Neuronal stem cell (in vitro differentiated cells): ENCODE measurements around the gene CCDC106.

Experiments
- DNase-seq: peaks from one replicate; pipeline ENCODE4 v3.0.0-alpha.2; 2013; ENCODE audit warnings: low spot score
- H2AFZ ChIP-seq: one replicate; pipeline ENCODE4 v1.6.1; 2013; ENCODE audit warnings: mild to moderate bottlenecking, low read length, inconsistent platforms
- H2AK5ac ChIP-seq: 2 replicates; pipeline ENCODE4 v1.6.1; 2013; ENCODE audit warnings: low read depth, mild to moderate bottlenecking, inconsistent platforms, low read length, moderate library complexity, mixed read lengths
- H2BK120ac ChIP-seq: 2 replicates; pipeline ENCODE4 v1.6.1; 2013; ENCODE audit warnings: low read depth, mild to moderate bottlenecking, inconsistent platforms, low read length, moderate library complexity, mixed read lengths
- H2BK12ac ChIP-seq: one replicate; pipeline ENCODE4 v1.6.1; 2013; ENCODE audit warnings: low read length, inconsistent platforms
- H2BK15ac ChIP-seq: 2 replicates; pipeline ENCODE4 v1.6.1; 2013; ENCODE audit warnings: mild to moderate bottlenecking, low read length, inconsistent platforms, mixed read lengths
- H2BK5ac ChIP-seq: one replicate; pipeline ENCODE4 v1.6.1; 2013; ENCODE audit warnings: inconsistent platforms, mild to moderate bottlenecking, low read length, moderate library complexity
- H3K14ac ChIP-seq: one replicate; pipeline ENCODE4 v1.6.1; 2013; ENCODE audit warnings: low read length, inconsistent platforms
- H3K18ac ChIP-seq: 2 replicates; pipeline ENCODE4 v1.6.1; 2013; ENCODE audit warnings: low read length, inconsistent platforms
- H3K23ac ChIP-seq: 2 replicates; pipeline ENCODE4 v1.6.1; 2013; ENCODE audit warnings: low read depth, mild to moderate bottlenecking, mixed read lengths, low read length, inconsistent platforms; ENCODE audit not compliant: poor library complexity
- H3K27ac ChIP-seq: replicated peaks from 3 replicates; pipeline ENCODE4 v1.5.1; 2013; ENCODE audit warnings: low read length, inconsistent platforms
- H3K27me3 ChIP-seq, 3 experiments: 2 replicates each; pipeline ENCODE4 v1.6.1; 2013; ENCODE audit warnings: low read length in 3 of 3, mild to moderate bottlenecking in 2 of 3, inconsistent platforms in 1 of 3, low read depth in 1 of 3, mixed read lengths in 1 of 3, moderate library complexity in 1 of 3; ENCODE audit not compliant: control insufficient read depth in 3 of 3, insufficient read depth in 3 of 3
- H3K36me3 ChIP-seq, 2 donors: replicated peaks in 1 of 2; 2 replicates each; pipeline ENCODE4 v1.6.1; 2013; ENCODE audit warnings: low read length in 2 of 2; ENCODE audit not compliant: control insufficient read depth in 2 of 2, insufficient read depth in 2 of 2
- H3K4ac ChIP-seq: 2 replicates; pipeline ENCODE4 v1.6.1; 2013; ENCODE audit warnings: inconsistent platforms, mild to moderate bottlenecking, low read length, moderate library complexity
- H3K4me1 ChIP-seq, 2 donors: 1 replicate in 1 of 2; 2 replicates in 1 of 2; pipeline ENCODE4 v1.6.1; 2013; ENCODE audit warnings: low read length in 2 of 2, low read depth in 1 of 2; ENCODE audit not compliant: control insufficient read depth in 2 of 2, insufficient read depth in 1 of 2
- H3K4me2 ChIP-seq: one replicate; pipeline ENCODE4 v1.6.1; 2013; ENCODE audit warnings: mild to moderate bottlenecking, low read length, inconsistent platforms; ENCODE audit not compliant: insufficient read depth, poor library complexity, severe bottlenecking
- H3K4me3 ChIP-seq, 2 donors: 2 replicates each; pipeline ENCODE4 v1.5.1; 2013; ENCODE audit warnings: low read length in 2 of 2, mild to moderate bottlenecking in 2 of 2, inconsistent platforms in 1 of 2, moderate library complexity in 1 of 2
- H3K79me1 ChIP-seq: one replicate; pipeline ENCODE4 v1.6.1; 2013; ENCODE audit warnings: low read depth, mild to moderate bottlenecking, inconsistent platforms, low read length, moderate library complexity
- H3K9ac ChIP-seq: one replicate; pipeline ENCODE4 v1.6.1; 2013; ENCODE audit warnings: mild to moderate bottlenecking, low read depth, low read length, inconsistent platforms; ENCODE audit not compliant: poor library complexity
- H3K9me3 ChIP-seq, 2 donors: replicated peaks in 1 of 2; 2 replicates each; pipeline versions ENCODE3 to v1.6.1; 2013; ENCODE audit warnings: low read length in 2 of 2, mild to moderate bottlenecking in 2 of 2, inconsistent platforms in 1 of 2, low read depth in 1 of 2, mixed read lengths in 1 of 2, moderate library complexity in 1 of 2; ENCODE audit not compliant: control insufficient read depth in 2 of 2, insufficient read depth in 1 of 2
- H4K8ac ChIP-seq: one replicate; pipeline ENCODE4 v1.6.1; 2013; ENCODE audit warnings: low read depth, mild to moderate bottlenecking, inconsistent platforms, low read length, moderate library complexity
- H4K91ac ChIP-seq: one replicate; pipeline ENCODE4 v1.6.1; 2013; ENCODE audit warnings: low read length, low read depth, mild to moderate bottlenecking, inconsistent platforms; ENCODE audit not compliant: poor library complexity
- WGBS, 2 donors: extraction: QIAGEN DNeasy Blood & Tissue Kit; methylation state at CpG; one replicate each; pipeline ENCODE4 v1.1.7; 2013; ENCODE audit warnings: missing lambda C conversion rate in 2 of 2, mixed read lengths in 1 of 2; ENCODE audit not compliant: insufficient read length in 2 of 2, insufficient replicate concordance in 1 of 2; ENCODE audit errors: extremely low coverage in 2 of 2; 5-methylcytosine and 5-hydroxymethylcytosine counted together

CCDC106 gene

GRCh38 chr19:55676383-55676782 is 28.4 kb downstream of the CCDC106 start:
- peaks cover 3 to 23% of the 10 kb centered on the region in 2 donors for H3K4me1 ChIP-seq
- no peak for DNase-seq

GRCh38 chr19:55676889-55677505 is 29.0 kb downstream of the CCDC106 start:
- Histone ChIP-seq H3K14ac (no peak overlapping the region), H3K4me3 (peak overlapping the region in 1 of 2 donors; percentile 92), H2AK5ac (no peak overlapping the region)

More at GRCh38 chr19:55676383-55676782, 28.4 kb downstream of the CCDC106 start:
- Histone ChIP-seq H2AK5ac (no peak overlapping the region), H3K23ac (no peak overlapping the region), H3K36me3 (peaks cover 35 to 71% of the 10 kb centered on the region in 2 donors), H4K8ac (no peak overlapping the region), H3K9me3 (no peaks in the 10 kb centered on the region), H3K27me3 (no peaks in the 10 kb centered on the region), H3K4me3 (peak overlapping the region in 1 of 2 donors; percentile 92), H2AFZ (no peak overlapping the region), H2BK15ac (no peak overlapping the region), H3K18ac (no peak overlapping the region), H2BK5ac (no peak overlapping the region), H3K9ac (no peak overlapping the region), H2BK12ac (no peak overlapping the region), H3K79me1 (peaks cover 18% of the 10 kb centered on the region), H3K4me2 (no peak overlapping the region), H3K4ac (no peak overlapping the region), H4K91ac (no peak overlapping the region), H3K14ac (no peak overlapping the region), H2BK120ac (no peak overlapping the region), H3K27ac (no peak overlapping the region)
- WGBS, 2 donors = no CpG with 5 or more reads among the region's 5 CpGs

GRCh38 chr19:55677572-55678028 is 29.6 kb downstream of the CCDC106 start:
- H2AFZ ChIP-seq = no peak overlapping the region
- H3K23ac ChIP-seq = no peak overlapping the region
- H3K9ac ChIP-seq = no peak overlapping the region
- peak overlapping the region; percentile 3 for H2BK5ac ChIP-seq
- no peak overlapping the region for H3K4me3 ChIP-seq
- peaks cover 33 to 70% of the 10 kb centered on the region in 2 donors for H3K36me3 ChIP-seq
- no peak overlapping the region for H2AK5ac ChIP-seq
- H2BK120ac ChIP-seq = no peak overlapping the region
- H3K27me3 ChIP-seq = no peaks in the 10 kb centered on the region
- peaks cover 20% of the 10 kb centered on the region for H3K79me1 ChIP-seq
- no peak overlapping the region for H3K27ac ChIP-seq
- no peak for DNase-seq
- H3K4me2 ChIP-seq = no peak overlapping the region
- peaks cover 3 to 23% of the 10 kb centered on the region in 2 donors for H3K4me1 ChIP-seq
- no CpG with 5 or more reads among the region's 6 CpGs for WGBS, 2 donors
- H3K9me3 ChIP-seq = no peaks in the 10 kb centered on the region
- H4K91ac ChIP-seq = no peak overlapping the region
- no peak overlapping the region for H3K4ac ChIP-seq
- H2BK15ac ChIP-seq = no peak overlapping the region
- no peak overlapping the region for H2BK12ac ChIP-seq
- H3K18ac ChIP-seq = no peak overlapping the region
- H3K14ac ChIP-seq = no peak overlapping the region
- H4K8ac ChIP-seq = no peak overlapping the region

More at GRCh38 chr19:55676889-55677505, 29.0 kb downstream of the CCDC106 start:
- Histone ChIP-seq H2BK12ac (no peak overlapping the region), H3K4me2 (no peak overlapping the region), H3K4me1 (peaks cover 3 to 23% of the 10 kb centered on the region in 2 donors), H3K36me3 (peaks cover 35 to 72% of the 10 kb centered on the region in 2 donors), H3K4ac (no peak overlapping the region), H3K27ac (no peak overlapping the region), H4K91ac (no peak overlapping the region), H3K18ac (no peak overlapping the region), H3K79me1 (peaks cover 17% of the 10 kb centered on the region), H2BK120ac (no peak overlapping the region), H3K9me3 (no peaks in the 10 kb centered on the region), H3K27me3 (no peaks in the 10 kb centered on the region), H3K23ac (no peak overlapping the region), H2BK5ac (no peak overlapping the region), H2BK15ac (no peak overlapping the region), H2AFZ (no peak overlapping the region), H4K8ac (no peak overlapping the region), H3K9ac (no peak overlapping the region)
- WGBS, 2 donors = no CpG with 5 or more reads among the region's 7 CpGs
- no peak for DNase-seq

- Histone ChIP-seq H3K18ac (no peak overlapping the region), H3K9ac (peak overlapping the region; percentile 30), H2BK120ac (no peak overlapping the region), H3K14ac (no peak overlapping the region), H3K4me1 (peaks cover 3 to 22% of the 10 kb centered on the region in 2 donors), H3K4me3 (no peak overlapping the region), H4K8ac (no peak overlapping the region), H3K27ac (no peak overlapping the region), H3K27me3 (no peaks in the 10 kb centered on the region), H4K91ac (no peak overlapping the region), H3K23ac (no peak overlapping the region), H3K36me3 (peaks cover 33 to 68% of the 10 kb centered on the region in 2 donors), H2BK12ac (no peak overlapping the region), H2BK15ac (no peak overlapping the region), H2BK5ac (no peak overlapping the region), H3K4ac (no peak overlapping the region), H2AFZ (no peak overlapping the region), H2AK5ac (peak overlapping the region; percentile 45), H3K79me1 (peaks cover 20% of the 10 kb centered on the region), H3K4me2 (no peak overlapping the region), H3K9me3 (no peaks in the 10 kb centered on the region)
- no CpG with 5 or more reads among the region's 21 CpGs for WGBS, 2 donors
- no peak for DNase-seq
Measured at GRCh38 chr19:55678121-55678671, 30.2 kb downstream of the CCDC106 start.
